HG03565 (cell line): Measurements from ENCODE around the gene QDPR.
A peak's percentile ranks its signal among the peaks of the same experiment; 100 is the strongest.

Experiments
- ATAC-seq: cut with Tn5 transposase; IDR thresholded peaks from one replicate; pipeline ENCODE4 v1.9.1; 2021; ENCODE audit warnings: mild to moderate bottlenecking, moderate library complexity; ENCODE audit not compliant: unreplicated experiment

The QDPR gene

DNA sequence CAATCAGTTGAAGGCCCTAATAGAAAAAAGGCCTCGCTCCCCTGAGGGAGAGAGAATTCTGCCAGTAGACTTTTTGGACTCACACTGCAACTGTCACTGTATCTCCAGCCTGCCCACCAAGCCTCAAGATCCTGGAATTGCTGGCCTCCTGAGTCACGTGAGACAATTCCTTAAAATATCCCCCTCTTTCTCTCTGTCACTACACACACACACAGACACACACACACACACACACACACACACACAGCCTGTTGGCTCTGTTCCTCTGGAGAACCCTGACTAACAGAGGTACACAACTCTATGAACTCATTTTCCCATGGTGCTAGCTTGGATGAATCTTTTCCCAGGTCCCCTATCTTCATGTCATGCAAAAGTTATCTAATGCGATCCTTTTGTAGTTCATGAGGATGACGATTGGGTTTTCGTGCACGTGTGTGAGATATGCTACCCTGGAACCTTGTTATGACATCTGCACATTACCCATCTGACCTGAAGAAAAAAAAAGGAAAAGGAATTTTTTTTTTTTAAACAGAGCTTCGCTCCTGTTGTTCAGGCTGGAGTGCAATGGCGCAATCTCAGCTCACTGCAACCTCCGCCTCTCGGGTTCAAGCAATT is 16.8 kb upstream of the QDPR start:
- ATAC-seq = no peak

DNA sequence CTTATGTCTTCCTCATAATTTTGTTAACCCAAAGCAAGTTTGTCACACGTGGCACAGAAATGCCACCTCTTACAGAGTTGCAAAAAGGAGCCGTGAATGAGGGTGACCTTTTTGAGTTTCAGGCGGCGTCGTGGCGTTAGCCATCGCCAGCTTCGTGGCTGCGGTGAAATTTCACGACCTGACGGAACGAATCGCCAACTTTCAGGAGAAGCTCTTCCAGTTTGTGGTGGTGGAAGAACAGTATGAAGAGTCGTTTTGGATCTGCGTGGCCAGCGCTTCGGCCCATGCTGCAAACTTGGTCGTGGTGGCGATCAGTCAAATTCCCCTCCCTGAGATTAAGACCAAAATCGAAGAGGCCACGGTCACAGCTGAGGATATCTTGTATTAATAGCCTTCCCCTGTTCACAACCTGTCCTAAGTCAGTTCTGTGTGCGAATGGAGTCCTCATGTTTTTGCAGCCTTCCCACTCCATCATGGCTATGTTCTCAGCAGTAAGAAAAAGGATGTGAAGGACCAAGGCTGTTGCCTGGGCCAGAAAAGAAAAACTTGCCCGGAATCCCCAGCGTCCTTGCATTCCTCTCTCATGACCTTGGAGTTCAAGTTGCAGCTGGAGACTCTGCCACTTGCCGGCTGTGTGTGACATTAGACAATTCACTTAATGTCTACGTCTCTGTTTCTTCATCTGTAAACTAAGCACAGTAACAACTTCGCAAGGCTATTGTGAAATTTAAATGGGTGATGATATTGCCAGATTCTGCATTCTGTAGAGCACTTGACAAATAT is 15.0 kb upstream of the QDPR start:
- ATAC-seq = no peak

DNA sequence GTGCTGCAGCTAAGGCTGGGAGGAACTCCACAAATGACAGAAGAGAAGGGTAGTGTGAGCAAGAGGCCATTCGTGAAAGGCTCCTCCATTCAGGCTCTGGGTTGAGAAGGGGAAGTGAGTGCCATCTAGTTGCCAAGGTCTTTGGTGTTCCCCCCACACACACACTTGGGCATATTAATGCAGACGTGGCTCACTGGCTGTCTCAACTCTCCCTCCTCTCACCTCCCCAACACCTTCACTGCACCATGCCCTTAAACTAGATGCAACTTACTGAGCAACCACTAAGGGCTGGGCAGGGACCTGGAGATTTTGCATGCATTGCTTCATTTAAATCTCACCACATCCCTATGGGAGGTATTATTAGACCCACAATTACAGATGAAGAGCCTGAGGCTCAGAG is 11.8 kb upstream of the QDPR start:
- no peak for ATAC-seq

DNA sequence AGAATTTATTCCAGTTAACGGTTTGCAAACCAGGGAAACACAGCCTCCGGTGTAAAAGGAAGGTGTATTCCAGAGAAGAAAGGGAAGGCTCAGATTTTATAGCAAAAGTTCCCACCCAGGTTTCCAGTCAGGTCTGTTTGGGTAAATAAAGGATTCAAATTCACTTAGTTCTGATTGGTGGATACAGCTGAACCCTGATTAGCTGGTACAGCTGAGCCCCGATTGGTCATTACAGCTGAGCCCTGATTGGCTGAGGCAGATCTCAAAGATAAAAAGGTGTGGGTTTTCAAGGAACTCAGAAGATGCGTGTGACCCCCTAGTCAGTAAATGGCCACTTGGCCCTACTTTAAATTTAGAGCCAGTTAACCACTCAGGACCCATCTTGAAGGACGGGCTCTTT is 9.7 kb upstream of the QDPR start:
- ATAC-seq = no peak

DNA sequence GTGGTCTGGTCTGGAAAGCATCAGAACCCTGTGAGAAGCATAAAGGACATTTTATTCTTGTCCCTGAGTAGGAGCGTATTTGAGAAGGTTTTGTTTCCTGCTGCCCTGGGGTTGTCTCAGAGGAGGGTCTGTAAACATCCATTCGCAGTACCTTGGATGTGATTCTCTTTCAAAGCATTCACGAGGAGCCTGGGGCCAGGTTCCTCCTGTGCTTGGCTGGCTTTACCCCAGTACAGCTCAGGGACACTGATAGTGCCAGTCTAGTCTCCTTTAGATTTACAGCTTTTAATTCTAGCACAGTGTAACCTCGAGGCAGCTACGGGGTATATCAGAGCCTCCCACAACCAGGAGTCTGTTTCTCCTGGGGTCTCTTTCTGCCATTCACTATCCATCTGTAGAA is 5.8 kb upstream of the QDPR start:
- no peak for ATAC-seq

DNA sequence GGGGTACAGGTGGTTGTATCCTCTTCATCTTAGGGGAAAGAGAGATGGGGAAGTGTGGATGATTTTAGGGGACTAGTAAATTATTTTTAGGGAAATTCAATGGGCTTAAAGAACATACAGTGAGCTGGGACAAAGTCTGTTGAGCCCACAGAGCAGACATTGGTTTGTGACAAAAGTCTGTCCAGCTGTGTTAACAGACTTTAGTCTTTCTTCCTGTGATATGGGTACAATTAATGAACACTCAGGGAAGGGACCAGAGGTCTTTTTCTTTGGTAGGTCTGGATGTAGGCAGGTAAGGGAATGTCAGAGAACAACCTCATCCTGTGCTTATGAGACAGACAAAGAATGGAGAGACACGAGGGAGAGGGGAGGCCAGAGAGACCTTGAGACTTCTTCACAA is 5.1 kb upstream of the QDPR start:
- no peak for ATAC-seq

DNA sequence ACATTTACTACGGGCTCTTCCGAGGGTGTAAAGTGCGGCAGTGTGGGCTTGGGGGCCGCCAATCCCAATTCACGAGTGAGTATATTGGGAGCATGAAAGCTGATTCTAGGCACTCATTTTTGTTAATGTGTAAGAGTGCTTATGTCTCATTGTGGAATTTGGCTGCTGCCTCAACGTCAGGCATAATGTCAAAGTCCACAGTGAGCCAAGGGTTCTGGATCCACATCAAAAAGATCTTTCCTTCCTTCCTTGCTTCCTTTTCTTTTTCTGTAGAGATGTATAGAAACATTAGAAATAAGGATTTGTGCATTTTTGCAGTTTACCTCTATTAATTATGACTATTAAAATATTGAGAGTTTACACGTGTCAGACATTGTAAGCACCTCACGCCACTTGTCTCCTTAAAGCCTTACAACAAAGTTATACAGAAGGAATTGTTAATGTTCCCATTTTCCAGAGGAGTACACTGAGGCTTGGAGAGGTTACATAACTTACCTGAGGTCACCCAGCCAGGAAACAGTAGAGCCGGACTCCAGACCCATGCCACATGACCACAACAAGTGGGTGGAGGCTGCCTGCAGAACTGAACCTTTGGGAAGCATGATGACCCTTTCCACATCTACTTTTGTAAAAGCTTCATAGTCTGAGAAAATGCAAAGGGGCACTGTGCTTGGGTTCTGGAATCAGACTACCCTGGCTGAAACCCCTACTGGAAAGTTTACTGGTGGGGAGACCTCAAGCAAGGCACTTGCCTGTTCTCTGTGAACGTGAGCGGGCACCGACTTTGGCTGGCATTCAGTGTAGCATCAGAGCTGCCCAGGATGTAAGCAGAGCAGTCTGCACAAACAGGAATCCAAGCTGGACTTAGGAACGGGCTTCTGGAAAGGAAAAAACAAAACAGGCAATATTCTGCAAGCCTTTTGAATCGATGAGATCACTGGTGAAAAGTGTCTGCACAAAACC is 3.8 kb upstream of the QDPR start:
- ATAC-seq = no peak

DNA sequence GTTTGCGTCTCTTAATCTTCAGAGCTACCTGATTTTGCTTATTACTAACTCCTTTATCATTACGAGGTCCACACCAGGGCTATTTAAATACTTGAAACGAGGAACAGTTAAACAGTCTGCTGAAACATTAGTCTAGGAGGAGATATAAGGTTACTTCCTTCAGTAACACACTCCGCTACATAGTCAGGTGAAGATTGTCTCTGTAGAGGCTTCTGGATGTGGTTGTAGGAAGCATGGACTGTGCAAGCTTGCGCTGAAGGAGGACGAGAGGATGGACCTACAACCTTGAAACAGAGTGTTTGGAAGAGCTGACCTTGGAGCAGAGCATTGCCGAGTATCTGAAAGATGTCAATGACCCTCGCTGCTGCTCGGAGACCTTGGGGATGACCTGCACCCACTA is 3.0 kb upstream of the QDPR start, which contains the start of gene CLRN2:
Gene CLRN2 (plus strand): TSS at position 301 of the 400 bp plus-strand sequence. CDS start 102 bp downstream, outside the sequence.
- no peak for ATAC-seq

DNA sequence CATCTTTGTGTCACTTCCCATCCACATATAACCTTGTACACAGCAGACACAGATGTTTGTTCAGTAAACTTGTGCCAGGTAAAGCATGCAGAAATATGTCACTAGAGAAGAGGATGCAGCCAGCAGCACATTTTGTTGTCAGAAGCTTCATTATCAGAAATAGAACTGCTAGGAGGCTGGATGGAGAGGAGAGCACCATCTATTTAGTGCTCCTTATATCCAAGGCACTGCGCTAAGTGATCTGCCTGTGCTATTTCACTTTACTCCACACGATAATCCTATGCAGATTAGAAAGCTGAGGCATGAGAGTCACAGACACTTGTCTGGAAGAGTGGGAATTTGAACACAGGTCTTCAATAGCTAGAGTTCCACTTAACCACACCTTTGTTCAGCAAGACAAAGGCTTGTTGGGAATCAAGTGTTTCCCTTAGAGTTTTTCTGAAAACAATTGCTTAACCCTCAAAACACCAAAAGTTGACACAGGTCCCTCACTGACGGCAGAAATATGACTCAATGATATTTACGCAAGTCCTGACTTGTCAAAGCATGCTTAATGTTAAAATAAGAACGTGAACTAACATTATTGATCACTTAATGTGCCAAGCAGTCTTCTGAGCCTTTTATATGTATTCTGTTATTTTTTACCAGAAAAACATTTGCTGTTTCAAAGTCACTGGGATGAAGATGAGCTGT is 1.2 kb upstream of the QDPR start:
- ATAC-seq = no peak

DNA sequence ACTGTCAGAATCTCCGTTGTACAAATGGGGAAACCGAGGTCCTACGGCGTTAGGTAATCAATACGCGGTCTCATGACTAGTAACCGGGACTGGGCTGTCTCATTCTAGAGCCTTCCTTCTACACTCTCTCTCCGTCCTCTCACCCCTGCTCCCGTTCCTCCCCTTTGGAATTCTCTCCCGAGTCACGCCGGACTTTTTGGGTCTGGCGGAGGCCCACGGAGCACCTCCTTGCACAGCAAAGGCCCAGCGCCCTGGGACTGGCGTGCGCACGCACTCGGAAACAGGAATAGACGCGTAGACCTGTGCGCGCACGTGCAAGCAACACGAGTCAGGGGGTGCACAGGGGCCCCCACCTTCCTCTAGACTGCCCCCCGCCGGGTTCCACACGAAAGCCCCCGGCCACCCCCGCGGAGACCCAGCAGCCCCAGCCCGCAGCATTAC is 361 bp downstream of the QDPR start:
- peak; percentile 34 for ATAC-seq

DNA sequence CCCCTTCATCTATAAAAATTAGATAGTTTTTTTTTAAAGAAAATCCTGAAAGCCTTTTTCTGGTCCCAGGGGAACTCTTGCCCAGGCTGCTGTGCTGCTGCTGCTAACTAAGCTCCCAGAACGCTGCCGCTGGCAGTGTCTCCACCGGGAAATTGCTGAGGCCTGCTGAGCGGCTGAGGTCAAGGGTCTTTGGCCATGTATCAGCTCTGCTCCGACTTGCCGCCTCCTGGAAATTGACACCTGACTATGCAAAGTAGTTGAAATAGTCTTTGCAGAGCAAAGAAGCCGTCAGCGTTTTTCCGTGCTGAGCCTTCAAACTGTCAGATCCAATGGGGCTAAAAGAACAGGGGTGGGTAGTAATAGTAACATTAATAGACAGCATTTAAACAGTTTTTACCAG is 839 bp downstream of the QDPR start:
- ATAC-seq = no peak

DNA sequence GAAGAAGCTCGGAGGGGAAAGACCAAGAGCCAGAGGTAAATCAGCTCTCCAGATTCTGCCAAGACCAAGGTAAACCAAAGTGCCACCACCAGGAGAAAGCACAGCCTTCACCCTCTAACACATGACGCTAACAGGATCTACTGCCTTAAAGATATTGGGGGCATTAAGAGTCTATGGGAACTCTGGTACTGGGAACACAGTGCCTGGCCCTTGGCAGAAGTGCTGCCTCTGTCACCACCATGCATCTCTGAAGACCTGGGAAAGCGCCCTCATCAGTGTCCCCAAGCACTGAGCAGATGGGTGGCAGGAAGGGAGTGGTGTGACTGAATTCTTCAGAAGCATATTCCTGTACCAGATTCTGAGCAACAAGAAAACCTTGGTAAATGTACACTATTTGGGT is 1.3 kb downstream of the QDPR start:
- no peak for ATAC-seq

DNA sequence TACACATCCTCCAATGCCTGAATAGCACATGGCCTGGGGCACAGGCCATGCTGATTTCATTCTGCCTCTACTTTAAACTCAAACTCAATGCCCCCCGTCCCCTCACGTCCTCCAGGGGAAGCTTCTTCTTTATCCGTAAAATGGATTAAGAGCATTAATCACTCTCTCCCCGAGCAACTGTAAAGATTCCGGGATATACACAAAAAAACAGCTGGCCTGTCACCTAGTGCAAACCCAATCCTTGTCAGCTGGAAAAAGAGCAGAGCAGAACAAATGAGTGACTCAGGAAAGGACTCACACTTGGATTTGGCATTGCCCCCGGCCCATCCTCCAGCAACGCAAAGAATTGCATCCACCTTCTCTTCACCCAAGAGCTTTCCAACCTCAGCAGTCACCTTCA is 7.8 kb downstream of the QDPR start:
- no peak for ATAC-seq

DNA sequence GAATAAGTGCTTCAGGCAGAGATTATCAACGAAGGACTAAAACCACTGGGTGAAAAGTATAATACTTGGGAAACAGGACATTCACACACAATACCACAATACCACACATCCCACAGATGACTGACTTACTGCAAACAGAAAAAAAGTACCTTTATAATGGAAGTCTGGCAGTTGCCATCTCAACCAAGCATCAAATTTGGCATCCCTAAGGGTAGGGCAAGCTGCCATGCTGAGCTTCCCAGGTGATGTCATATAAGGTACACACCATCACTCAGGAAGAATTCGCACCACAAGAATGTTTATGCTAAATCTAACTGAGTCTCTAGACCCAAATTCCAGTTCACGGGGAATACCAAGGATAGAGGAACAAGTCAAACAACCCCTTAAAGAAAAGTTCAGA is 9.1 kb downstream of the QDPR start:
- no peak for ATAC-seq

DNA sequence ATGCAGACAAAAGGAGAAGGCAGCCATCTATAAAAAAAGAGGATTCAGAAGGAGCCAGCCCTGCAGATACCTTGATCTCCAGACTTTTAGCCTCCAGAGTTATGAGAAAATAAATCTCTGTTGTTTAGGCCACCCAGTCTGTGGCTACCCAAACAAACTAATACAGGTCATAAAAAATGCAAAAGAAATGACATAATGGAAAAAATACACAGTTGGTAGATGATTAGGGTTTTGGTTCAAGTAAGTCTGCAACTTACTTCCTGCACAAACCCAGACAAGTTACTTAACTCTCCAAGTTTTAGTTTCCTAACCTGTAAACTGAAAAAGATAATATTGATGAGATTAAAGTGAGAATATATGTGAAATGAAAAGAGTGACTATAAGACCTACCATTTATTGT is 11.3 kb downstream of the QDPR start:
- no peak for ATAC-seq

DNA sequence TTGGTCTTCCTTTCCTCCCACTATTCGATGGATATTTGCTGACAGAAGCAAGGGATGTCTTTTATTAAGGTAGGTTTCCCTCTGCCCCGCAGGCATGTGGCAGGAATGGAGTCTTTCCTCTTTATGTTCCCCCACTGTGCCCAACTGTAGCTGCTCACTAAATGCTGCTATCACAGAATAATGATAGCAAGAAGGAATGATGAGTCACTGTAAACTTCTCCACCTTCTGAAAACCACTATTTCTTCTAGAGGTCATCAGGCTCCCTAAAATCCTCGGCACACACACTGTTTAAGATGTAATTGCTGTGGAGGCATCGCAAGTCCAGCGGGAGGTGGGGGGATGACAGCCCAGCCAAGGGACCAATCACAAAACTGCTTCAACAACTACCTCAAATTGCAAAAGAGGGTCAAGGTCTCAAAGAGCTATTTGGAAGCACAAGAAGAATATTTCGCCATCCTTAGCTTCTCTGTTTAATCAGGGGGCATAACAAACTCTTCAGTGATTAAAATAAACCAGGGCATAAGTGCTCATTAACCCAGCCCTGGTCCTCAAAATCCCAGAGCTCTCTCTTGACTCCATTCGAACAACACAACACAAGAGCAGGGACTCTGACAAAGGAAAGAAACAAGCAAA is 13.9 kb downstream of the QDPR start:
- no peak for ATAC-seq

DNA sequence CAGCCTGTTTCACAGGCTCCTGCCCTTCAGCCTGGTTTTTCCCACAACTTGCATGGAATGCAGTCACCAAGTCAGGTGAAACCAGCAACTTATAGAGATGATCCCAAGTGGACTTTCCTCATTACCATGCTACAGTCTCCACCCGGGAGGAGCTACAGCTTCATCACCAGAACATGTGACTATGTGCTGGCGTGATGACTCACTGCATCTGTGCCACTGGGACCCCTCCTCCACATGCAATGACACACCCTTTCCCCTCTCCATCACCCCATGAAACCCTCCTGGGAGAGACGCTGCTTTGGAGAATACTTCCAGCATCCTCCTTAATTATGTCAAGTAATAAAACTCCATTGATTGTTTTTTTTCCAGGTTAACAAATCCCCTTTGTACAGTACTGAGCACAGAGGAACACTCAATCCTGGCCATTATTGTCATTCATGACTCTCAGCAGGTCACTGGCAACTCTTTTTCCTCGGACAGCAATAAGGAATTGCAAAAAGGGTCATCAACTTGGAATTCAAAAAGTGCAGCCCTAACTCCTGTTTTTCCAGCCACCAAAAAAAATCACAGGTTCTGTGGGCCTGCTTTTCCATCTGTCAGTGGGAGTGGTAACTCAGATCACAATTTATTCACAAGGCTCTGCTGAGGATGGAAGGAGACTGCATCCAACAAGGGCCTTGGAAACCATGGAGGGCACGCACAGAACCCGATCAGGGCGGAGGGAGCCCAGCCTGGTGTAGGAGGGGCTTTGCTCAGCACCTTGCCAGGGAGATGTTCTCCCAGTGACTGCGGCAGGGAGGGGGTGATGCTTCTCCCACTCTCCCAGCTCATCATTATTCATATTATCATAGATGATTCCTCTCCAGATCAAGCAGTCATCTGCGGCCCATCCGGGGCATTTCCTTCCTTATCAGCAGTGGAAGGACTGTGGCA is 17.4 kb downstream of the QDPR start:
- ATAC-seq = no peak

DNA sequence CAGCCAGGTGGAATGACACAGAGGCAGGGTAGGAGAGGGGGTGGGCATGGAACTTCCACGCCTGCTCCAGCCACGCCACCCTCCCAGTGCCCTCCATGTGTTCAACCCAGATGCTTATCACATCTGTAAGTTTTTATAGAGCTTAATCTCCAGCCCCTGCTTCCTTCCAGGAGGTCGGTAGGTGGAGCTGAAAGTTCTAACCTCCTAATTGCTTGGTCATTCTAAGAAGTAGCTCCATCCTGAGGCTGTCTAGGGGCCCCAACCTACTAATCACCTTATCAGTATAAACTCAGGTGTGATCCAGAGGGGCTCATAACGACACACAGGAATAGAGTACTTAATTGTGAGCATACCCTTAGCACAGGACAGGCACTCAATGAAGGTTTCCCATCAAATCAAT is 18.3 kb downstream of the QDPR start:
- no peak for ATAC-seq

DNA sequence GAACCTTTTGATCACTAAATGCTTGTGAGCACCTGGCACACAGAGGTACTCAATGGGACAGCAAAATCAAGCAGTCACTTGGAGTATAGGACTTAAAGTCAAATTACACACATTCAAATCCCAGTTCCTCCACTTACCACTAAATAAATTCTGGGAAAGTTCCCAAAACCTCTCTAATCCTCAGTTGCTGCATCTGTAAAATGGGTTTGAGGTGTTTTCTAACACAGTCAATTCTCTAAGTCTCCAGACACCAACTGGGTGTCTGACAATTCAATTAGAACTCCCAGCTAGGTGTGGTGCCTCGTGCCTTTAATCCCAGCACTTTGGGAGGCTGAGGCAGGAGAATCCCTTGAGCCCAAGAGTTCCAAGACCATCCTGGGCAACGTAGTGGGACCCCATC is 19.0 kb downstream of the QDPR start:
- no peak for ATAC-seq
